Activated CD4-positive, alpha-beta T cell treated with anti-CD3 and anti-CD28 coated beads, Interleukin-2, amount 50 U/mL, for 24 hours (primary cell): ENCODE data around the gene TRPC4AP.

Experiments
- DNase-seq, 2 donors: peaks; one replicate each; pipeline ENCODE4 v3.0.0-alpha.2; 2020; ENCODE audit warnings: low read depth in 1 of 2, low spot score in 1 of 2

Gene TRPC4AP

DNA sequence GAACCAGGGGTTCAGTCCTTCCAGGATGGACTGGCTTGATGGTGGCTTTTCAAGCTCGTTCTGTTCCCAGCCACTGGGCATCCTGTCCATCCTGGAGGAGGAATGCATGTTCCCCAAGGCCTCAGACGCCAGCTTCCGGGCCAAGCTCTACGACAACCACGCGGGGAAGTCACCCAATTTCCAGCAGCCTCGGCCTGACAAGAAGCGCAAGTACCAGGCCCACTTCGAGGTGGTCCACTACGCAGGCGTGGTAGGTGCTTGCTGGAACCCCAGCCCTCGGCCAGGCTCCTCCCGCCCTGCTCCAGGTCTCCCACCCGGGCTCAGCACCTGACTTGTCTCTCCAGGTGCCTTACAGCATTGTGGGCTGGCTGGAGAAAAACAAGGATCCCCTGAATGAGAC is 102.9 kb downstream of the TRPC4AP start:
- no peak for DNase-seq

GRCh38 chr20:34989118-34989517 is 103.5 kb downstream of the TRPC4AP start:
- DNase-seq = no peak

GRCh38 chr20:34988191-34988540 is 104.4 kb downstream of the TRPC4AP start:
- no peak for DNase-seq

GRCh38 chr20:34987288-34988190 is 105.1 kb downstream of the TRPC4AP start:
- DNase-seq = no peak

DNA sequence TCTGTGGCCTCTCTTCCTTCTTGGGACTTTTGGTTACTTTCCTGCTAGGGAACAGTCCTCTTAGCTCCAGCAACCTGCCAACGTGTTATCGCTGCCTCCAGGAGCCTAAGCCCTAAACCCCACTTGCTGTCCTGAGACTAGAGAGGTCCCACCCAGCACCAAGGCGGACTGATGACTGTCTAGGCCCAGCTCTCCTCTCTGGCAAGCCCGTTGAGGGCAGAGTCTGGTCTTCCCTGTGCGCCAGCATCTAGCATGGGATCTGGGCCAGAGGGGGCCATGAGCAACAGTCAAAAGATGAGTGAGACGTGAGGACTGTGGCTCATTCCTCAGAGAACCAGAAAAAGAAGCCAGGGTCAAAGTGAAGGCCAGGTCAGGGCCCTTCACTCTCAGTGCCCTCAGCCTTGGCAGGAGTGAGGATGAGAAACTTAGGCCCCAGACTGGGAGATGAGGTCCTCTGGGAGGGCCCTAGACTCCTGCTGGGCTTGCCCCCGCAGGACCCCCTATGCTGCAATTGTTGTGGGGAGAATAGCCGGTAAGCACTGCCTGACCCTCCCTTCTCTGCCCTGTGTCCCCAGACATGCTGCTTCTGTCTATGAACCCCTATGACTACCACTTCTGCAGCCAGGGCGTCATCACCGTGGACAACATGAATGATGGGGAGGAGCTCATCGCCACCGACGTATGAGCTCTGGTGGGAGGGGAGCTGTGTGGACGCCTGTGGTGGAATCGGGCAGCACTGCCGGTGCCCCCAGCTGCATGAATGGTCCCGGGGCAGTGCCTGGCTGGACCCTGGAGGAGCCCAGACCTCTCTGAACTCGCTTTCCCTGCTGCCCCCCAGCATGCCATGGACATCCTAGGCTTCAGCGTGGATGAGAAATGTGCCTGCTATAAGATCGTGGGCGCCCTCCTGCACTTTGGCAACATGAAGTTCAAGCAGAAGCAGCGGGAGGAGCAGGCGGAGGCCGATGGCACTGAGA is 106.0 kb downstream of the TRPC4AP start:
- no peak for DNase-seq

- DNase-seq = no peak
Observed at GRCh38 chr20:34985461-34986310, 106.9 kb downstream of the TRPC4AP start.

- DNase-seq = no peak
Observed at GRCh38 chr20:34984756-34985261, 107.8 kb downstream of the TRPC4AP start.

DNA sequence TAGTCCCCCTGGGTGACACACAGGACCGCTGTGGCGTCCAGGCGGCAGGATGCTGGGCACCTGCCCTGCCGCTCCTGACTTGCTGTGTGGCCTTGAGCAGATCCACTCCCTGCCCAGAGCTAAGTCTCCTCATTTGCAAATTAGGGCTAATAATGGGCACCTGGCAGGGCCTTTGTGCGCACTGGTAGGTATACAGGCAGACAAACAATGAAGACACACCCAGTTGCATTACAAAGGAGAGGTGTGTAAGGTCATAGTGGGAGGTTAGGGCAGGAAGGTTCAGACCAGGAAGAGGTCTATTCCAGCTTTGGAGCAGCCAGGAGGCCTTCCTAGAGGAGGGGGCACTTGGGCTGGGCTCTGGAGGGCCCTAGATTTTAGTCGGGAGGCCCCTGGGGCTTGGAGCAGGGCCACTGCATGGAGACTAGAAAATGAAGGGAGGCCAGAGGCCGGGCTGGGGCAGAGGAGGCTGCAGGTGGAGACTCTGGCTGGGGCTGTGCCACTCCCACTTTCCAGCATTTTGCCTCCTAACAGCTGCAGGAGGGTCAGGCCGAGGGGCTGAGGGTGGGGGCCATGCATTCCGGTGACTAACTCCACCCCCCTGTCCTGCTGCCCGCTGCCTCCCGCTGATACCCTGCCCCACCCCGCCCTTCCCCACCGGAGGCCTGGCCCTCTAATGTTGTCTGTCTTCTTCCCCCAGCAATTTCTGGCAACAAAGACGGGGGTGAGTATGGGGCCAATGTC is 108.4 kb downstream of the TRPC4AP start:
- no peak for DNase-seq

DNA sequence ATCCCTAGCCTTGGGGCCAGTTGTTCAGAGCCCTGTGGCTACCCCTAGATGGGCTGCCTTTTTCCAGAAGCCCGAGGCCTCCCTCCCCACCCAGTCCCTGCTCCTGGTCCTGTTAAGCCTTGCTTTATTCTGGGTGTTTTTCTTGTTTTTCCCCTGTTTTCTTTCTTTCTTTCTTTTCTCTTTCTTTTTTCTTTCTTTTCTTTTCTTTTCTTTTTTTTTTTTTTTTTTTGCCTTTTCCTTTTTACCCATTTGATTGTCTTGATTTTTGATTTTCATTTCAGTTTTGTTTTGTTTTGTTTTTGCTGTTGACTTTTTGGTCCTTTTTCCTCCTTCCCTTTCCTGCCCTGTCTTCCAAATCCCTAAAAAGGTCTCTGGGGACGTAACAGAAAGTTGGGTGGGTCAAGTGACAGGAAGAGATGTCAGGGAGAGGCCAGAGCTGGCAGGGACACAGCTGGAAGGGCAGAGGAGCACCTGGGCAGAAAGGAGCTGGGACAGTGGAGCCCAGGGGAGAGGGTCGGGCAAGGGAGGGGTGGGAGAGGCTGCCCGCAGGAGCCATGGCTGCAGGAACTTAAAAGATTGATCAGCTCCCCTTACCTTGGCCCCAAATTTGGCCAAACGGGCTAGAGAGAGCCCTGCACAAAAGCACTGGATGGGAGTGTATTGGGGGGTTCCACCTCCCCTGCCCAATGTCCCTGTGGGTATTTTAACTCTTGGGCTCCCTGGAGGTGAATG is 109.4 kb downstream of the TRPC4AP start:
- no peak for DNase-seq

DNA sequence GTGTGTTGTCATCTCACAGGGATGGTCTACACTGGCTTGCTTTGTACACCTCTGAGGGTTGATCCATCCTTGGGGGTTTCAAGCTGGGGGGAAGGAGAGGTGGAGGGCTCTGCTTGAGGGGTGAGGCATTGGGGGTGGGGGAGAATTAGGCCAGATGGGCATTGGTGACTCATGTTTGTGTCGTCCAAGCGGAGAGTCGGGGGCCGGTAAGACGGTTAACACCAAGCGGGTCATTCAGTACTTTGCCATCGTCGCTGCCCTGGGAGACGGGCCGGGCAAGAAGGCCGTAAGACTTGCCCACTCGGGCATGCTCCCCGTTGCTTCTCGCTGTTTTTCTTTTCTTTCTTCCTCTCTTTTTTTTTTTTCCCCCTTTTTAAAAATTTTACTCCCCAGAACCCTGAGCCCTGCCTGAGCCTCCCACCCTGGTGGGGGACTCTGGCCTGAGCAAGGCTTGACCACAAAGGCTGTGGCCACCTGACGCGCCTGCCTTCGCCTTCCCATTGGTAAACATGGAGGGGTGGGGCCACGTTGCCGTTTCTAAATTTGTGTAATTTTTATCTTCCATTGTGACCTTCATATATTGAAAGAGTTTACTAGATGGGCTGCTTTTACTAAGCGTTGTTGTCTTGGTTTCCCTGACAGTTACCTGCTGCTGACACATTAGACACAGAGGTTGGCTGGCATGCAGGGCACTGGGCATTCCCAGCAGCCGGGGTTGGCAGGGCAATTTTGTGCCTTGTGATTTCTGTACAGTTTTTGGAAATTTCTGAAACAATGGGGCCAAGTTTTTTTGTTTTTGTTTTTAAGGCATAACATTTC is 110.1 kb downstream of the TRPC4AP start:
- DNase-seq = no peak

GRCh38 chr20:34980543-34981233 is 111.9 kb downstream of the TRPC4AP start:
- DNase-seq = no peak

DNA sequence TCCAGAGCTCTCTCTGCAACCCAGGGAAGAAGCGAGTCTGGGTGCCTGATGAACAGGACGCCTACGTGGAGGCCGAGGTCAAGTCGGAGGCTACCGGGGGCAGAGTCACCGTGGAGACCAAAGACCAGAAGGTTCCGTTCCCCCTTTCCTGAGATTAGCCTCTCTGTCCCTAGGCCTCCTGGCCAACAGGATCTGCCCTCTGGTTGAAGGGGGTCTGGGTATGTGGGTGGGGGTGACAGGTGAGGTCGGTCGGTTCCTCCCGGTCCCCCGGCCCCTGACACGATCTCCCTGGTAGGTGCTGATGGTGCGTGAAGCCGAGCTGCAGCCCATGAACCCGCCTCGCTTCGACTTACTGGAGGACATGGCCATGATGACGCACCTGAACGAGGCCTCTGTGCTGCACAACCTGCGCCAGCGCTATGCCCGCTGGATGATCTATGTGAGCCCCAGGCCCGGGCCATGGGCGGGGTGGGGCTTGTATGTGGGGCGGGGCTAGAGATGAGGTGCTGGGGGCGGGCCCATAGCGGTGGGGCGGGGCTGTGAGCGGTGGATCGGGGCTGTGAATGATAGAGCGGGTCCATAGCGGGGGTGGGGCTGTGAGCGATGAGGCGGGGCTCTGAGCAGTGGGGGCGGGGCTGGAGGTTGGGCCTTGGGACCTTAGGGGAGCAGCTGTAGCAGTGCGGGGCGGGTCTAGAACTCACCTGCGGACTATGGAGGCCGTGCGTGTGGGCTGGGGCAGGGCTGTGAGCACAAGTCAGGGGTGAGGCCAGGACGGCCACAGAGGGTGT is 113.0 kb downstream of the TRPC4AP start:
- DNase-seq = no peak

GRCh38 chr20:34978092-34978744 is 114.4 kb downstream of the TRPC4AP start:
- DNase-seq = no peak

GRCh38 chr20:34977365-34978091 is 115.1 kb downstream of the TRPC4AP start:
- DNase-seq = no peak

GRCh38 chr20:34976286-34976685 is 116.3 kb downstream of the TRPC4AP start:
- DNase-seq = no peak

- DNase-seq = no peak
Observed at GRCh38 chr20:34974246-34974645, 118.4 kb downstream of the TRPC4AP start.
